Activated CD4-positive, CD25-positive, alpha-beta regulatory T cell treated with anti-CD3 and anti-CD28 coated beads, Interleukin-2, amount 50 U/mL, for 72 hours (primary cell): ENCODE measurements around the gene HTR3A.

ENCODE experiments used
- DNase-seq: peaks from one replicate; pipeline ENCODE4 v3.0.0; 2021

Gene HTR3A

GRCh38 chr11:113980785-113981184 lies 5.9 kb downstream of the HTR3A start:
- no peak for DNase-seq

DNA sequence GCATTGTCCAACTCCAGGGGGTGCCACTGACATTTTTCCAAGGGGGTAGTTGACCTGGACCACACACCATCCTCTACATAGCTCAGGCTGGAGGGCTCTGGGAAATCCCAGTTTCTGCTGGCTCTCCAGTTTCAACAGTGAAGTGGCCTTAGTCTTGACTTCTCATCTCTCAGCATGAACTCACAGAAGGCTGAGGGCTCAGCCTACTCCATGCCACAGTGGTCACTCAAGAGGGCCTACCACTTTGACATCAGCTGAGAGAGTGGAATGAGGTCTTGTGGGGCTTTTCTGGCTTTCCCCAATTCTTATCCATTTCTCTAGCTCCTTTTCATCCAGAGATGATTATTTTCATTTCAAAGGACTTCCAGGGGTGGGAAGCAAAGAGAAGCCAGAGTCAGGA lies 7.4 kb downstream of the HTR3A start:
- DNase-seq = no peak

GRCh38 chr11:113984781-113985180 lies 9.9 kb downstream of the HTR3A start:
- DNase-seq = no peak

DNA sequence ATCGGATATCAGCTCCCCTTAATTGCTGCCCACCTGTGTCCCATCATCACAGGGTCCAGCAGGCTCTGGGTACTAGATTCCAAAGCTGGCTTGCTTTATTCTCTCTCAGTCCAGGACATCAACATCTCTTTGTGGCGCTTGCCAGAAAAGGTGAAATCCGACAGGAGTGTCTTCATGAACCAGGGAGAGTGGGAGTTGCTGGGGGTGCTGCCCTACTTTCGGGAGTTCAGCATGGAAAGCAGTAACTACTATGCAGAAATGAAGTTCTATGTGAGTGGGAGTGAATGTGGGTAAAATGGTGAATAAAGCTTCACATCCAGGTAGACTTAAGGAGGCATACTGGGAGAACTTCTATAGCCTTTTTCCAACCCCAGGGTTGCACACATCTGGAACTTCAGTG lies 11.0 kb downstream of the HTR3A start:
- no peak for DNase-seq

GRCh38 chr11:113986351-113987140 lies 11.6 kb downstream of the HTR3A start:
- DNase-seq = no peak

GRCh38 chr11:113989381-113989780 lies 14.5 kb downstream of the HTR3A start:
- no peak for DNase-seq

- no peak for DNase-seq
Measured at GRCh38 chr11:113989916-113990315, 15.0 kb downstream of the HTR3A start.

DNA sequence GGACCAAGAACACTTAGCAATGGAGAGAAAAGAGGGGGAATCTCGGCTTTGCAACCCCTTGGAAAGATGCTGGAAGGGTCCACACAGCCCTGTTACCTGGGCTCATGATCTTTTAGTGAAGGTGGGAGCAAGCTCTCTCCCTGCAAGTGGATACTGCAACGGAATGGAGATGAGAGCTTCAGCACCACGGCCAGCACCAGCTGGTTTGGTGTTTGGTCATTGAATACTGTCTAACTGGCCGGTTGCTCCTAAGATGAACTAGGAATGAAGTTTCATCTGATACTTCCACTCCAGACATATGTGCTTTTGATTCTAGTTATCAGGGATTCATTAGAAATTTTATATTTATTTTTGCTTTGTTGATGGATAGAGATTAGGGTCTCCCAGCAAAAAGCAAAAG lies 16.3 kb downstream of the HTR3A start:
- no peak for DNase-seq

DNA sequence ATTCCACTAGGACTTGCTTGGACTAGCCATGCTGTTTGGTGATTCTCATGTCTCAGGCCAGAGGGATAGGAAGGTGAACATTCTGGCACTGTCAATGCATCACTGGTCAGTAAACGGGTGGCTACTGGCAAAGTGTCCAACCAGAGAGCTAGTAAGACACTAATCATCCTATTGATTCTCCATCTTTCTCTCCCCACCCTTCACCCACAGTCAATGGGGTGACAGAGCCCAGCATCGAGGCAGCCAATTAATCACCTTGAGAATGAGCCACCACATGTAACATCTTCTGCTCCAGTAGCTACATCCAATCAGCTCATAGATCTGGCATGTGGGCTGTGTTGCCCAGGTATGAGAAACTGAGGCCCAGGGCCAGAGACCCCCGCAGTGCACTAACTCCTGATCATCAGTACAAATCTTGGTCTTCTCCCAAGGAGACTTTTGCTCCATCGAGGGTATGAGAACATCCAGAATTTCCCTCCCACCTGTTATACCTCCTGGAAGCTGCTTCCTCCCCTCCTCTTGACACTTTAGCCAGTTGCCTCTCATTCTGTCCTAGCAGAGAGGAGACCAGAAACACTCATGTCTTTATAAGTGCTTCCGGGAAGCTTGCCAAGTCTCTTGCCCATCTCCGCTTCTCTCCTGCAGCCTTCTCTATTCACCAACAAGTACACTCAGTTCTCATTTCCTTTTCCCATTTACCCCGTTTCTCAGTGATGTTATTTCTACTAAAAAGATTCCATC lies 17.0 kb downstream of the HTR3A start:
- no peak for DNase-seq

GRCh38 chr11:113992459-113993110 lies 17.7 kb downstream of the HTR3A start:
- no peak for DNase-seq

DNA sequence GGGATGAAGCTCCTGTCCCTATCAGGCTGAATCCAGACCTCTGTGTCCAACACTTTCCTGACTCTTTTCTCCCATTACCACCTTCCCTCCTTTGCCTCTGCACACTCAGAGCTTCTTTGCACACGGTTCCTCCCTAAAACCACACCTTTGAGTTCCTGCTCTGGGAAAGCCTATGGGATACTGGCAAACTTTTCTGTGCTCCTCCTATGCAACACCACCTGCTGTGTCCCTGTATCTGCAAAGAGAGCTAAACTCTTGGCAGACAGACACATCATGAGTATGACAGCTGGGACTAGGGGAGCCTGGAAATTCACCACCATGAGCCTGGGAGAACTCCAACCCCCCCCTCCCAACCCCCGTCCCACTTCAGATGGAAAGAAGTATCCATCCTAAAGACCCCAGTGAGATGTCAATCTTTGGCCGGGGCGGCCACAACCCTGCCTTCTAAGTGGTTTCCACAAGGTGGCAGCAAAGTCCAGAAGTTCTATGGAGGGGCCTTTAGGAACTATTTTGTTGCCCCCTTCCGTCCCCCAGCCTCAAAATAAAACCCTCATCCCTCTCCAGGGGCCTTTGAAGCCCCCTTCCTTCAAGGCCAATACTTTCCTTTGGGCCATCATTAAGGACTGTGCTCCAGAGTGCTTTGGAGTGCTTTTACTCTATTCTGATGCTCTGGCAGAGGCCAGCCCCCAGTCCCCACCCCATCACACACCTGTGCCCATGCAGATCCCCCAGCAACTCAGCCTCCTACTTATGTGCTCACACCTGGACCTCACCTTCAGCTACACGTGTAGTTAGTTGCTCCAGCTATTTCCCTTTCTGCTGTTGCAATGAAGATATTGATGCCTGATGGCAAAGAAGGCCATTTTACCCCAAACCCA lies 19.4 kb downstream of the HTR3A start:
- DNase-seq = no peak

- no peak for DNase-seq
Measured at GRCh38 chr11:113997473-113997872, 22.6 kb downstream of the HTR3A start.

DNA sequence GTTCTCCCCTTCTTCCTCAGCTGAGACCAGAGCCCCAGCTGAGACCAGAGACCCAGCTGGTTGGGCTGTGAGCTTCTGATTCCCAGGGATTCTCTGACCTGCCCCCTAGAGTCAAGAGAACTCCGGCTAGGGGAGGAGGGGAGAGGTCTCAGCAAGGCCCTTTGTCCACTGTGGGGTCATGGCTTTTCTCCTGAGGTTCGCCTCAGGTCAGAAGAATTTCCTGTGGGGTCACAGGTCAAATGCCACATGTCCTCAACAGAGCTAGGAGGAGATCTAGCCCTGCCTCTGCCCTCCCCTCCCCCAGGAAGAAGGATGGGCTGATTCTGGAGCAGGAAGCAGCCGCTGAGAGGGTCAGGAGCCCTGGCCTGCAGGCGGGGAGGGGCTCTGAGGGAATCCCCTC lies 23.7 kb downstream of the HTR3A start:
- DNase-seq = no peak

GRCh38 chr11:114000526-114000925 lies 25.6 kb downstream of the HTR3A start:
- DNase-seq = no peak

GRCh38 chr11:114001416-114001815 lies 26.5 kb downstream of the HTR3A start:
- DNase-seq = no peak

DNA sequence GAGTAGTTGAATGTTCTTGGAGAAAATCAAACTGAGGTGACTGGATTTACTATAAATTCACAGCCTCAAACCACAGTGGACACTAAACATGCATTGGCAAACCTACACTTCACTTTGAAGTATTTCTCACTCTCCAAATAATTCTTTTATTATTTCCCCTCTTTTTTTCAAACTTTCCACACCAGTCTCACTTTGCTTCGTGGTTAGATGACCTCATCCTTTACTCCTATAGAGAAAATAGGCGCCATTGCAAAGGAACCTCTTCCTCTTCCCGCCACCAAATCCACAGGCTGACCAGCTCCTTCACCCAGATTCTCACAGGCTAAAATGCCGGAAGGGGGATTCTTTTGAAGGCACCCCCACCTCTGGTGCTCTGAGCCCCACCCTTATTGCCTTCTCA lies 33.4 kb downstream of the HTR3A start:
- DNase-seq = no peak

DNA sequence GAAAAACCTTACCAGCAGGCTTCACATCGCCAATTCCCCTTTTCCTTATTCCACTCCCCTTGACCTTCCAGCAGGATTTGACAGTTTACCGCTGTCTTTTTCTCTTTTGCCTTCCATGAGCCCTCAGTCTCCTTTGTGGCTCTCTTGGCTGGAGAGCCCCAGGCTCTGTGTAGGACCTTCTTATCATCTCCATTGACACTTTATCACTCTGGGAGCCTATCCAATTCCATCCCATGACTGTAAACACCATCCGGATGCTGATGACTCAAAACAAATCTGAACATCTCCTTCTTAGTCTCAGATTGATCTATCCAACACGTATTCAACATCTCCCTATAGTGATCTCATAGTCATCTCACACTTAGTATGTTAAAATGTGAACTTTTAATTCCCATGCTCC lies 36.0 kb downstream of the HTR3A start:
- no peak for DNase-seq

GRCh38 chr11:114011443-114011842 lies 36.5 kb downstream of the HTR3A start:
- DNase-seq = no peak

DNA sequence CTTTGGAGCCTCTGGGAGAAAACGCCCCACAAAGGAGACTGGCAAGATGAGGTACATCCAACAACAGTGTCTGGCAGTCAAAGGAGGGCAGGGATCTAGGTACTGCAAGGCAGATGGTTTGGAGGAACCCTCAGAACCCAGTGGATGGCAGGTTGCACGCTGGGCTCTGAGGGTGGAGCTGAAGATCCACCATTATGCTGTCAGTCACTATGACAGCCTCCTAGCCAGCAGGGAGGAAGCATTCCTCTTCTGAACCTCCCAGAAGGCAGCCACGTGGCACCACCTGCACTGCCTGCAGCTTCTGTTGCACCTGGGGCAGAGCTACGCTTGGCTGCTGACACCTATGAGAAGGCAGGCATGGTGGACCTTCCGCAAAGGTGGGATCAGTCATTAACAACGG lies 40.2 kb downstream of the HTR3A start:
- DNase-seq = no peak

DNA sequence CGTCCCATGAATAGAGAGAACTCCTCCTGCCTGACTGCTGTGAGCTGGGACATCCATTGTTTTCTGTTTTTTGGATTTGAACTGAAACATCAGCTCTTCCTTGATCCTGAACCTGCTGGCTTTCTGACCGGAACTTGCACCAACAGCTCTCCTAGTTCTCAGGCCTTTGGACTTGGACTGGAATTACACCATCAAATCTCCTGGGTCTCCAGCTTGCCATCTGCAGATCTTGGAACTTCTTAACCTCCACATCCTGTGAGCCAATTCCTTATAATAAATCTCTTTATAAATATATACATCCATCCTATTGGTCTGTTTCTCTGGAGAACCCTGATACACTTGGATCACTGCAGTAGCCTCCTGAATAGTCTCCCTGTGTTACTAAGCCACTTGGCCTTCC lies 42.1 kb downstream of the HTR3A start:
- no peak for DNase-seq

DNA sequence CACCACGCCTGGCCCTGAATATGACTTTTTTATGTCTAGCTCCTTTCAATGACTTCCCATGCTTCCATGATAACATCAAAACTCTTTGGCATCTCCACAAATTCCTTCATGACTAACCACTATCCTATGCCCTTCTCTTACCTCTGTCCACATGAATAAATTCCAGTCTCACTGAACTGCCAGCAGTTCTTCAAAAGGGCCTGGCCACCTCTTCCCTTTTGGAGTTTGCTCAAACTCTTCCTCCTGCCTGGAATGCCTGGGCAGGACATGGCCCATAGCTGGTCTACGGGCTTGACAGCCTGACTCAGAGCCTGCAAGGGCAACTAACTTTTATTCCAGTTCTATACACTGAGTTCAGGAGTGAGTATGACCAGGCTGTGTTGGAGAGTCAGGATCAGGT lies 42.8 kb downstream of the HTR3A start:
- DNase-seq = no peak

DNA sequence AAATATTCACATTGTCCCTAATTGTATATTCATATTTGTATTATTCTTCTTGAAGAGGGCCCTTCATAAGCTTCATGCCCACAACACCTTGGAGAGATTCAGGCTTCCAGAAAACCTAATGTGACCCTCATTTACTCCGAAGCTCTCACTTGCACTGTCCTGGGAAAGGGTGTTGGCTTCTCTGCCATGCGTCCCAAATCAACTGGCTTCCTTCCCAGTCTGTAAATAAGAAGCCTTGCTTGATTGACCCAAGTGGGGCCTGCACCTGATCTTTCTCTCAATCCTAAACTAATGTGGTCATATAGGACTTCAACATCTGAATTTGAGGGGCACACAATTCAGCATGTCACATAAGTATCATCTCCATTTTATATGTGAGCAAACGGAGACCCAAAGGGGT lies 44.1 kb downstream of the HTR3A start:
- DNase-seq = no peak

GRCh38 chr11:114019574-114019973 lies 44.7 kb downstream of the HTR3A start:
- DNase-seq = no peak
